NCI-H774 (cell line): ENCODE results near the gene GNAQ.

Source experiments
- DNase-seq: peaks from one replicate; lab custom pipeline; 2025; lab: John Stamatoyannopoulos, UW

Gene GNAQ

DNA sequence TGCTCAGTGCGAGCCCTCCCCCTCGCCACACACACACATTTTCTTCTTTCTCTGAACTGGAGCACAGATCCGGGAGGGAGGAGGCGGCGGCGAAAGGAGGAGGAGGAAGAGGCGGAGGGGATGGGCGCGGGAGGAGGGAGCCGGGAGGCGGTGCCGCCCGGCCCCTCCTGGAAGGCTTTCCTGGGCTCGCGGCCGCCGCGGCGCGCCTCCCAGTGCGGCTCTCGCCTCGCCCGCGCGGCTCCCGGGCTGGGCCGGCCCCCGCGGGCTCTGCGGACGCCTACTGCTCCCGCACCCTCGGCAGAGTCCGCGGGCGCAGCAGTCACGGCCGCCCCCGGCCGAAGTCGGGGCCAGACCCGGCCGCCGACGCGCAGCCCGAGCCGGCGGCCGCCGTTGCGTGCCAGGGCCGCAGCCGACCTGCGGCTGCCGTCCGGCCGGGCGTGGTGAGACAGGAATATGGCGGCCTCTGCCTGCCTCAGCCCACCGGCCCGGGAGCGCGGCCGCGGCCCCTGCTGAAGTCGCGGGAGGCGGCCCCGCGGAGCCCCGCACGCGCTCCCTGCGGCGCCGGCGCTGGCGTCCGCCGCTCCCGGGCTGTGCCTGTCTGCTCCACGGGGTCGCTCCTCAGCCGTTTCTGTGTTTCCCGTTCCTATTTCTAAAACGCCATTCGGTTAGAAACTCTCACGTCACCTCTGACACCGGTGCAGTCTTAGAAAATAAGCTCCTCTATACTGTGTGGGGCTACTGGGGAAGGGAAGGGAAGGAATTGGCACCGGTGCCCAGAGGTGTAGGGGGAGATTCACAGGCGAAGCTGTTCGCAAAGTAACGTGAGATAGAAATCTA lies 500 bp upstream of the GNAQ start:
- peak; percentile 83 for DNase-seq

DNA sequence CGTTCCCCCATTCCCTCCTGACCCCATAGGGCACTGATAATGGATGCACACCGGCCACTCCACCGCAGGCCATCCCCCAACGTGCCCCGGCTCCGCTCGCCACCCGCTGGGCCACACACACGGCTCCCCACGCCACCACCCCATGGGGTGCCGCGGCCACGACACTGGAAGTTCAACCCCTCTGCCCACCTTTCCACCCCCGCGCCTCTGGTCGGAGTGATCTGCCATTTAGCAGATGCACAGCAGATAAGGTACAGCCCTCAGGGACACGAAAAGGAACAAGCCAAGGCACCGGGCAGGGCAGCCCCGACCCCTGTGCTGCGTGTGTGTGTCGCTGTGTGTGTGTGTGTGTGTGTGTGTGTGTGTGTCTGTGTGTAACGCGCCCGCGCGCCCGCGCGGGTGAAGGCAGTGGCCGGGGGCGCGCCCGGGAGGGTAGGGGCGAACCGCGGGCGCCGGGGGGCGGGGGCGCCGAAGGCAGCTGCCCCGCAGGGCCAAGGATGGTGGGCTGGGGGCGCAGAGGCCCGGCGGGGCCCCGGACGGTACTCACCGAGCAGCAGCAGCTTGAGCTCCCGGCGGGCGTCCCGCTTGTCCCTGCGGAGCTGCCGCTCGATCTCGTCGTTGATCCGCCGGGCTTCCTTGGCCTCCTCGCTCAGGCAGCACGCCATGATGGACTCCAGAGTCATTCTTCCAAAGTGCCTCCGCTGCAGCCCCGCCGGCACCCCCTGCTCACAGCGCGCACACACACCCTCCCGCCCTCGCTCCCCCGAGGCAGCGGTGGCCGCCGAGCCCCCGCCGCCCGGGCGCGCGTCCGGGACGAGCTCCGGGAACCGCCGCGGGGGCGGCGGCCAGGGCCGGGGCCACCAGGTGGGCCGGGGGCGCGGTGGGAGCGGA lies 813 bp downstream of the GNAQ start:
- peak; percentile 35 for DNase-seq

DNA sequence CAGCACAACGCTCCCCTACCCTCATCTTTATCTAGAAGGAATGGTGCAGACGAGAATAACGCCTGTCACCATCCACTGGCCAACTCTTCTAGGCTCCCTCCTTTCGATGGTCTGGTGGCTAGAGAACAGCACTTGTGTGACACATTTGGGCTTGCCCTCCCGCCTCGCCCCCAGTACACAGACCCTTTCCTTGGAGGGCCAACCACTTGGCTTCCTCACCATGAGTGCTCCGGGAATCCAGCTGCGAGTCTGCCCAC lies 1.4 kb downstream of the GNAQ start:
- no peak for DNase-seq

- no peak for DNase-seq
Observed at GRCh38 chr9:78029551-78030295, 1.9 kb downstream of the GNAQ start.

GRCh38 chr9:78028926-78029325 lies 2.7 kb downstream of the GNAQ start:
- no peak for DNase-seq

DNA sequence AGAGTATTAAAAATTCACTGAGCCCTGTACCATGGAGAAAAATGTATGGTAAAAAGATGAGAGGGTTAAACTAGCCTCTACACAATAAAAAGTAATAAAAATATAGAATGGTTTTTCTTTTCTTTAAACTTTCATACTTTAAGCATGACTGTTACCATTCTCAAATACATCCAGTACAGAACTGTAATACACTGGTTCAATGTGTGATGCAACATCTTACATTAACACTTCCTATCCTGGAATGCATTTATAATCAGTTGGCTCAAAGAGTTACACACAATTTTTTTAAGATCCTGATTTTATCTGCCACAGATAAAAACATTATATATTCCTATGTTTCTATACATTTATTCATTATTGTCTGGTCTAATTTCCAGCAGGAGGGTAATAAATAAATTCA lies 4.7 kb downstream of the GNAQ start:
- DNase-seq: no peak

DNA sequence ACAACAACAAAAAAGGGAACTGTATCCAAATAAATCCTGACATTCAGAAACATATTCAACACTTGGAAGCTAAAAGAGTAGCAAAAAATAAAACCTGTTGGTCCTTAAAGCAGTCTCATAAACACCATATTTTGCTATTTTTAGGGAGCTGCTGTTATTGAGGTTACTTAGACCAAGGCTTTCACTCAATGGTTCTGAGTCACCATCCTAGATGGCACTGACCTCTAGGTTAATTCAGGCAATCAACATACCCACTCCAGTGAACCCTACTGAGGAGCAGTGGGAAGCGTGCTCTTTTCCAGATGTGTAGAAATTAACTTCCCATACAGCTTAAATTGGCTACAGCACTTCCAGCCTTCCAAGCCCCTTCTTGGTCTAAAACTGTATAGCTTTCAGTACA lies 5.2 kb downstream of the GNAQ start:
- no peak for DNase-seq

DNA sequence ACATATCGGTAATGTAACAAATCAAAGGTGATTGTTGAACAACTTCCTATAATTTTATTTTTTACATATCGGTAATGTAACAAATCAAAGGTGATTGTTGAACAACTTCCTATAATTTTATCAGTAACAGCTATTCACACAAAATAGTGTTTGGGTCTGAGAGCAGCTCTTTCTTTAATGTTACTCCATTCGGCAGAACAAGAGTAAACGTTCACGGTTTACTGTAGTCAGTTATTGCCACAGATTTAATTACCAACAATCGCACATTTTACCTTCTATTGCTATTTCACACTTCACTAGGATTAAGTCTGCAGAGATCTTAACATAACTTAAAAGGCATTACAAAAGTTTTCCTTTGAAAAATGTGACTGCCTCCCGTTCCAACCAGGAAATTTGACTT lies 6.4 kb downstream of the GNAQ start:
- no peak for DNase-seq

DNA sequence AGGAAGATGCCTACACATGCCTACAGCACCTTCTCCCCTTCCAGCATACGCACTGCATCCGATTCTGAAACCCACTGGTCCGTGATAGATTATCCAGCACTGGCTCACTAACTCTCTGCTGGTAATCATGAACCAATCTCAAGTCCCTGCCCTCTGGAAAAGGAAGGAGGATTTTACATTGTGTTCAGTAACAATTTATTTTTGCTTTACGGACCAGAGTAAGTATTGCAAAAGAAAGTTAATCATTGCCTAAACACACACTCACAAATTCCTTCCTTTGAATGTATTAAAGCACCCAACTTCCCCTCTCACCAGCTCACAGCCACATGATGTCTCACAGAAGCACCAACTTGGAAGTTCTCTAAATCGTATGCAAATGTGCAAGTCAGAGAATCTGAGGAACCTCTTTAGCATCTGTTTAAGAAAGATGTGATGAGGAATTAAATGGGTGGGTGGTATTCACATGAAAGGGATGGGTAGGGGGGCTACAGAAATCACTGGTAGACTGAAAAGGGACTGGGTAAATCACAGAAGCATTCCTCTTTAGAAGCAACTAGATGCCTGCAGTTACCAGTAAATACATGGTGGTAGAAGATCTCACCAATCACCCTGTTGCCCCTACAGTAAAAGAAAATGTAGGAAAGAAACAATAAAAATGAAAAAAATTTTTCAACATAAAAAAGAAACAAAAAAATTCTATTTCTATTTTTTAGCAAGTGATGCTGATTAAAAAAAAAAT lies 8.4 kb downstream of the GNAQ start:
- no peak for DNase-seq

DNA sequence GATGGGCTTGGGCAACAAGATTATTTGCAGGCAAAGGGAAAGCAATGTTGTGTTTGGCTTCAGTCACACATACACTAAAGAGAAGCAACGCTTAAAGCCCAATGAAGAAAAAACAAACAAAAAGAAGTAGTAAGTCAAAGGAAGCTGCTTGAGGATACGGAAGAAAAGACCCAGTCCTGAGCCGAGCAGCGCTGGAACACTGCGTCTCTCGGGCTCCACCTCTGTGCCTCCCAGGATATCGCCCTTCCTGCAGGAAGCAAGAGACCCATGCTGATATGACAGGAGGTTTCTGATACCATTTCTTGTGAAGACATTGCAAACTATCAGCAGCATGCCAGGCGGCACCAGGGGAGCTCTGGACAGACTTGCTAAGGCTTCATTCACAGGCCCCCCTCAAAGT lies 9.9 kb downstream of the GNAQ start:
- no peak for DNase-seq

DNA sequence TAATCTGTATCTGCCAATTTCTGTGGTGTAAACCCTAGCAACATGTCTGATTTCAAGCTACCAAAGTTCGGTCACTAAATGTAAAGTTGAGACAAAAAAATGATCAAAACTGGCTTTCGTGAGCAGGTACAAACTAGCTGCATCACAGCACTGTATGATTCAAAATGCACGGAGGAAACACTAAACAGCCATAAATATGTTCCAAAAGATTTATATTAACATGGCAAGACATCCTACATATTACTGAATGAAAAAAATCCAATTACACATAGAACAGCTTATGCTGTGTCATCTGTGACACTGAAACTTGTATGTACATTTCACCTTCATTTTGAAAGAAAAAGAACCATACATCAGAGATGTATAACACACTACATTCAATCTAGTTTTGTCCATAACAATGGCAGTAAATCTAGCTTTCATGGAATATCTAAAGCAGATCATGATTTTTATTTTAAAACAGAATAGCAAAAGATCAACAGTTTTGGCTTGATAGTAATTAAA lies 14.4 kb downstream of the GNAQ start:
- DNase-seq: no peak

DNA sequence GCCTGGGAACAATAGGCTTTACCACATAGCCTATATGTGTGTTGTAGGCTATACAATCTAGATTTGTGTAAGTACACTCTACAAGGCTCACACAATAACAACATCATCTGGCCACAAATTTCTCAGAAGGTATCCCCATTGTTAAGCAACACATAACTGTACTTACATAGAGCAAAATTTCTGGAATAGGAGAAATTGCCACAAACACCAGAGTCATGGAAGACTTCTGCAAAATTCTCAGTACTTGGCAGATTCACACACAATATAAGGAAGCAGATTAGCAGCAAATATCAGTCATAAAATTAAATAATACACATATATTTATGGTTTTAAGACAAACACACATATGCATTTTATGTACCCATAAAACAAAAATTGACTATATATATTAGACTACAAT lies 16.4 kb downstream of the GNAQ start:
- DNase-seq: no peak

DNA sequence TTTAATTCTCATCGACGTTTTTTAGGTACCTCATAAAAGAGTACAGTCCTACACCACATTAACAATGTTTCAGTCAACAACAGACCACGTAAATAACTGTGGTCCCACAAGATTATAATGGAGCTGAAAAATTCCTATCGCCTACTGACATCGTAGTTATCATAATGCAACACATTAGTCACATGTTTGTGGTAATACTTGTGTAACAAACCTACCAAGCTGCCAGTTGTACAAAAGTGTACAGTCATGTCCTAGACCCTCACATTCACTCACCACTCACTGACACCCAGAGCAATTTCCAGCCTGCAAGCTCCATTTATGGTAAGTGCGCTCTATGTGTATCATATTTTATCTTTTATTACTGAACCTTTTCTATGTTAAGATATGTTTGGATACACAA lies 16.8 kb downstream of the GNAQ start:
- DNase-seq: no peak

GRCh38 chr9:78013934-78014333 lies 17.7 kb downstream of the GNAQ start:
- no peak for DNase-seq

DNA sequence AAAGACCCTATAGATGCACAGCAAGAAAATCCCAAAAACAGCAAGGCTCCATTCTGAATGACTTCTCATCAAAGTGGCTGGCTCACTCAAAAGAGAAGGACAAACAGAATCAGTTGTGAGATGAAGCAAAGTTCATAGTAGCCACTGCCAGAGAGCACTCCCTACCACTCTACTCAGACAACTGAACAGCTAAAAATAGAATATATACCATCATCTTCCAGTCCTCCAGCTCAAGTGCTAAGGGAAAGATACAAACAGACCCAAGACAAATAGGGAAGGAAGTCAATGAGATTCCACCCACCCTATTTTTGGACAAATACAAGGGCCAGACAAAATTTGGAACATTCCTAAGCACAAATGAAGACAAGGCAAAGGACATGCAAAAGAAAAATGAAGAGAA lies 20.6 kb downstream of the GNAQ start:
- DNase-seq: no peak

DNA sequence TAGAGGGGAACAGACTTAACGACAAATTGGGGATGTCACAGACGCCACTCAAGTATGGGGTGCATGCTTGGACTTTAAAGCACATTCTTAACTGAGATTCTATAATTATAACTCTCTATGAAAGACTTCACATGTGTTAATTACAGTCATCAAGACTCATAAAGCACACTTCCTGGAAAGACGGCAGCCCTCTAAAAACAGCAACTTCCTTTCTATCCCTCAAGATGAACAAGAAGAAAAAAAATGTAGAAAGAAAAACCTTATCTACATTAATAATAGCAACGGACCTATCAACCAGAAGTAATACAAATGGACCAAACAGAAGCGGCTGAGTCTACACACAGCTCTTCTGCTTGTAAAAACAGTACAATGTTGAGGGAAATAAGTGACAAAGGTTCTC lies 21.2 kb downstream of the GNAQ start:
- DNase-seq: no peak

DNA sequence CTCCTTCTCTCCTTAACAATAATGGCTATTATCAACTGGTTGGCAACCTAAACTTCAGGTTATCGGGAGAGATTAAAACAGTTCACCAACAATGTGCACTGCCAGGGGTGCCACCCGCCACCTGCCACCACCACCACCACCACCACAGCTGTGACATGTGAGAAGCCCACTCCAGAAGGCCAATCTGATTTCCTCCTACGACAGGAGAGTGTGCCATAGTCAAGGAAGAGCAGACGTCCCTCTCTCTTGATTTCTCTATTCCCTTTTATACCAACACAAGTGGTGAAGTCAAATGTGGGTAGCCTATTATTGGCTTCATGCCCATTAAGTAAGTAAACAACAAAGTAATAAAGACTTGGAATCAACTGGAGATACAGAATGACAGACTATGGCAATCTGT lies 22.4 kb downstream of the GNAQ start:
- no peak for DNase-seq

DNA sequence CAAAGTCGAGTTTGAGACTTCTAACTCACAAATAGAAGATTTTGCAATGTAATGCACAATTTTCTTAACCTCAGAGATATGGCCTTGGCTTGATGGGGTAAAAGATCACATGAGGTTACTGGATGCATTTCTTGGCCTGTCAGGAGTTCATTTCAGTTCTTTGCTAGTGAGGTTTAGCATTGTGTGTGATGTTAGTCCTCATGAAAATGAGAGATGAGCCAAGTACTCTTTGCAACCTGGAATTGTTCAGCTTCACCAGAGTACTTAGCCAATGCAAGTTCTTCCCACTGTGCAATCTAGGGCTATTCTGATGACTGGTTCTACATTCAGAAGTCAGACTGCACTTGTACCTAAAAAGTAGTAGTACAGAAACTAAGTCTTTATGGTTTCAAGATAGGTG lies 24.9 kb downstream of the GNAQ start:
- no peak for DNase-seq

- DNase-seq: no peak
Observed at GRCh38 chr9:78005231-78006002, 26.2 kb downstream of the GNAQ start.

DNA sequence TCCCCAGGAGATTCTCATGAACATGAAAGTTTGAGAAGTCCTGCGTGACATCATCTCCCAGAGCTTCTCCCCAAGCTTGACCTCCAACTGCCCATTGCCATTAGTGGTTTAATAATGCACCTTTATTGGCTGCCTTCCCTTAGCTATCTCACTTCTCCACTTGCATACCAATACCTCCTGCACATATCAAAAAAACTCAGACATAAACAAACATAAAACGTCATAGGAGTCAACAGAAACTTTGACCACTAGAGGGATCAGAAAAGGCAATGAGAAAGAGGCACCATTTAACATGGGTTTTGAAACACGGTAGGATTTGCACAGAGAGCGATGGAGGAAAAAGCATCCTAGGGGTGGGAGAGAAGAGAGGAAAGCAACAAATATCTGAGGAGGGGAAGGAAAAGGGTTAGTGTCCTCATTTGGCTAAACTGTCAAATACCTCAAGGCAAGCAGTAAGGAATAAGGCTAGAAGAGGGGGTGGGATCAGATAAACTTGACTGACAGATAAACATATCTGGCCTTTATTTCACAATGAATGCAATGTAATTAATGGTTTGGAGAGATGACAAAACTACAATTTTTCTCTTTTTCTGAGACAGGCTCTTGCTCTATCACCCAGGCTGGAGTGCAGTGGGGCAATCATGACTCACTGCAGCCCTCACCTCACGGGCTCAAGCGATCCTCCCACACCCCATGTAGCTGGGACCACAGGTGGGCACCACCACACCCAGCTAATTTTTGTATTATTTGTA lies 27.0 kb downstream of the GNAQ start:
- no peak for DNase-seq
